CD4-positive, alpha-beta T cell treated with Interleukin-1 beta for 1 hour (primary cell): ENCODE measurements around the gene CYBC1.
"Not testable (repeated sequence)": the region's sequence is repeated elsewhere in the genome, so short reads cannot be mapped to it uniquely, and the experiment has no call there.

Experiments used
- DNase-seq, 2 donors: peaks; one replicate each; pipeline ENCODE4 v3.0.0-alpha.2; 2020 to 2022

Gene CYBC1

DNA sequence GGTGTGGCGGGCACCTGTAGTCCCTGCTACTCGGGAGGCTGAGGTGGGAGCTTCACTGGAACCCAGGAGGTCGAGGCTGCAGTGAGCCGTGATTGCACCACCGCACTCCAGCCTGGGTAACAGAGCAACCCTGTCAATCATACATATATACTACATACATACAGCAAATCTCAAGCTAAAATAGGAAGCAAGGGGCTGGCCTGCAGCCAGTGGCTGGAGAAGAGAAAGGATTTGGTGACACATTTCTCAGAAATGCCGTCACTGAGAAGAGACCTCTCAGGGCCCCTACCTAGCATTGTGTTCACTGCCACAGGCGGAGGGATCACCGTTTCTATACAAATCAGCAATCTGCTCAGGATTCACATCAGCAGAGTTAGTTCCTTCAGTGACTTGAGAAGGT lies 24.9 kb upstream of the CYBC1 start:
- DNase-seq = no peak

DNA sequence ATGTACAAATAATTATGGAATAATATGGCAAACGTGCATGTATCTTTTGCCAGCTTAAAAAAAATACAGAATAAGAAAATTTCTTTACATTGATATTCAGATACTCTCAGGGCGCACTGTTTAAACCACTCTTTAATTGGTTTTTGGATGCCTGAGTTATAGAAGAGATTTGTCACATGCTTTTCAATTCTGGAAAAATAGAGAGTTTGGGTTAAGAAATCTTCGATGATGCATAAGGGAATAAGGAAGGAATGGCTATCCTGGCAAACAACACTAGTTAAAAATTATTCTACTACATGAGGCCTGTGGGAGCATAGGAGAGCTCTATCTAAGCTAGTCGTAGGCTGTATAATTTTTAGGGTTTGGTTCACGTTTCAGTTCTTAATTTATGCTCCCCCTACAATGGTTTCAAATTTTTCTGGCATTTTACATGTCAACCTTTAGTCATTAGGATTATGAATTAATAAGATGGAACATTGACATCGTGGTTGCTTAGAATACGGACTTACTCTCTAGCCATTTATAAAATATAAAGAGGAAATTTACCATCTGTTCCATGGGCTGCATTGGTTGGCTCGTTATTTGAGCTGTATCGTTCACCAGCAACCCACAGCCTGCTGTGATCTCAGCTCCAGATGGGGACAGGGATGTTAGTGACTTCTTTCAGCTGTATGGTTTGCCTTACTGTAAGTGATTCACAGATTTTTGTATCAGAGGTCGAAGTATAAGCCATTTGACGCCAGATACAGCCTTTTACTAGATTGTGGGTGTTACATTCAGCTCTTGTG lies 23.9 kb upstream of the CYBC1 start:
- no peak for DNase-seq

DNA sequence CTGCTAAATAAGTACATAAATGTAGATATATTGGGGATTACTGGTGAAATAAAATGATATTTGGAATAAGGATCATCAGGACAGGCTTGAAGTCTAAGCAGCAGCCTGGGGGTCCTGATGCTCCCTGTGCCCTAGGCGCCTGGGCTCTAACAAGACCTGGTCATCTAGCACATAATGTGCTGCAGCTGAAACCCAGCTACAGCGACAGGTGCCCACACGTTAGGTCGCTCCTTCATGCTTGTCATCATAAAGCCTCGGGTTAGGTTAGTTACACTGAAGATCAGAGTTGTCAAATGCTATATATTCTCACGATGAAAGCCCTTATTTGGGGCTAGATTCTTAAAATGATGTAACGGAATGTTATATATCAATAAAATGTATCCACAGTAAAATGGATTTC lies 19.5 kb upstream of the CYBC1 start:
- no peak for DNase-seq

DNA sequence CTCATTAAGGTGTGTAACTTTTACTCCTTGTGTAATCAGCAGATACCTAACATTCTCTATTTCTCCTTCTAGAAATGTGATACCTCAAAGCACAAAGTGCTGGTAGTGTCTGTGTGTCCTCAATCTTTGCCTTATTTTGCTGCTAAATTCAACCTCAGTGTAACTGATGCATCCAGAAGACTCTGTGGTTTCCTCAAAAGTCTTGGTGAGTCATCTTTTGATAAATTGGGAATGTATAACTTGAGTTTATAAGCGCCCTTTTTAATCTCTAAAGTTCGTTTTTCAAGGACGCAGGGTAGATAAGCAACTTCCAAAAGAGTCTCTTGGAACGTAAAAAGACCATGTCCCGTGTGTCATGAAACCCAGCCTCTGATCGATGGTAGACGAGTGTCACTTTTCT lies 18.1 kb upstream of the CYBC1 start:
- DNase-seq = no peak

DNA sequence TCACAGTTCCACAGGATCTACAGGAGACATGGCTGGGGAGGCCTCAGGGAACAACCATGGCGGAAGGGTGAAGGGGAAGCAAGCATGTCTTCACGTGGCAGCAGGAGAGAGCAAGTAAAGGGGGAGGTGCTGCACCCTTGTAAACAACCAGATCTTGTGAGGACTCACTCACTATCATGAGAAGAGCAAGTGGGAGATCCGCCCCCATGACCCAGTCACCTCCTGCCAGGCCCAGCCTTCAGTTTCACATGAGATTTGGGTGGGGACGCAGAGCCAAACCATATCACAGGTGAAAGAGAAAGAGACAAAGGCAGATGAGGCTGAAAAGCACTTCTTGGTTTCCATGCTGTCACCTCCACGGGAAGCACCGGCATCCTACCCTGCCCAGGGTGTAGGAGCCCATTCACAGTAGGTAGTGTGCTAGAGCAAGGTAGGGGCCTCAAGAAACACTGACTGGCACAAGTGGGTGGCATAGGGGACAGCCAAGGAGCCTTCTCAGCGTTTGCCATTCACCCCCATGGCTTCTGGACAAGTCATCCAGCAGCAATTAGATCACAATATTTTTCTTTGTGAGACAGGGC lies 14.6 kb upstream of the CYBC1 start:
- DNase-seq = no peak

DNA sequence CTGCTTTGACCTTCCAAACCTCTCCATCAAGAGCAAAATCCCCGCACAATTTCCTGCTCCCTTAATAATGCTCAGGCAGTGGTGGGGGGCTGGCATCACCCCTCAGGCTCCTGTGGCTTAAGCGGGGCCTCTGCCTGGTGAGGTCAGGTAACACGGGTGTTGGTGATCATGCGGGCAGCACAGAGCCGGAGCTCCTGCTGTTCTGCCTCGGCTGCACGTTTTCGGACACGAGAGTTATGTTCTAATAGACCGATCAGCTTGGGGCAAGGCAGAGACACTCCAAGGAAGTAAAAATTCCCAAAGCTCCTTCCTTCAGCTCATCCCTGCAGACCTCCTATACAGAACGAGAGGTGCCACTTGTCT lies 14.0 kb upstream of the CYBC1 start:
- DNase-seq = no peak

DNA sequence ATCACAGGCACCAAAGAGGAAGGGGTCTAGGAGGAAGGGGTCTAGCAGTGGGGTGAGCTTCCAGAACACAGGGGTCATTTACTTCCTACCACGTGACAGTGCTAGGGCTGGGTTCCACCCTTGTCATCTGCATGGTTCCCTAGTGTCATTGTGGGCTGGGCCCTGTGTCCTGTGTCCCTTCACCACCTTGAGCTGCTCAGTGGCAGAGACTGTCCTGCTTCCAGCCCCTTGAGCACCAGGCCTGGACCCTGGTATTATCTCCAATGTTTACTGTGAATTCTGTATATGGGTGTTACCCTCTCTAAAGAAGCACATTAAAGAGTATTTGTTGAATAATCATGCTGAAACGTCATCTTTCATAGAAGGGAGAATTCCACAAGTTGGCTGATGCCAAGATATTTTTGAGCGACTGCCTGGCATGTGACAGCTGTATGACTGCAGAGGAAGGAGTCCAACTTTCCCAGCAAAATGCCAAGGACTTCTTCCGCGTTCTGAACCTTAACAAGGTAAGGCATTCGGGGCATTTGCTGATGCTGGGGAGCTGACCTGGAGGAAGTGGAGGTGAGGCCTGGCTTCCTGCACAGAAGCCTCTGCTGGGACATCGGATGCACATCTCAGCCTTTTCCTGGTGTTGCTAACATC lies 13.5 kb upstream of the CYBC1 start:
- no peak for DNase-seq

DNA sequence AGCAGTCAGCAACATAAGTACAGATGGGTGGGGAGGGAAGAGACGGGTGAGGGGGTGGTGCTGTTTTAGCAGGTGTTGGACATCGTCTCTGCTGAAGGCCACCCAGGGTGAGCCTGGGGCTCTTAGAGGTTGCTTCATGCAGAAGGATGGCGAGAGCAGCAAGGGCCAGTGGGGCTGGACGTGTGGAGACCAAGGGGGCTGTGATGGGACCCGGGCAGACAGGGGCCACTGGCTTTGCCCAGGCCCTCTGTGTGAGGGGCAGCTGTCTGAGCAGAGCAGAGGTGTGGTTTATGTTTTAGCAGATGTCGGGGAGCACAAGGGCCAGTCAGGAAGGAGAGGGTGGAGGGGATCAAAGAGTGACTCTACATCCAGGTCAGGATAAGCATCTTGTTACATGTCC lies 12.8 kb upstream of the CYBC1 start:
- no peak for DNase-seq

DNA sequence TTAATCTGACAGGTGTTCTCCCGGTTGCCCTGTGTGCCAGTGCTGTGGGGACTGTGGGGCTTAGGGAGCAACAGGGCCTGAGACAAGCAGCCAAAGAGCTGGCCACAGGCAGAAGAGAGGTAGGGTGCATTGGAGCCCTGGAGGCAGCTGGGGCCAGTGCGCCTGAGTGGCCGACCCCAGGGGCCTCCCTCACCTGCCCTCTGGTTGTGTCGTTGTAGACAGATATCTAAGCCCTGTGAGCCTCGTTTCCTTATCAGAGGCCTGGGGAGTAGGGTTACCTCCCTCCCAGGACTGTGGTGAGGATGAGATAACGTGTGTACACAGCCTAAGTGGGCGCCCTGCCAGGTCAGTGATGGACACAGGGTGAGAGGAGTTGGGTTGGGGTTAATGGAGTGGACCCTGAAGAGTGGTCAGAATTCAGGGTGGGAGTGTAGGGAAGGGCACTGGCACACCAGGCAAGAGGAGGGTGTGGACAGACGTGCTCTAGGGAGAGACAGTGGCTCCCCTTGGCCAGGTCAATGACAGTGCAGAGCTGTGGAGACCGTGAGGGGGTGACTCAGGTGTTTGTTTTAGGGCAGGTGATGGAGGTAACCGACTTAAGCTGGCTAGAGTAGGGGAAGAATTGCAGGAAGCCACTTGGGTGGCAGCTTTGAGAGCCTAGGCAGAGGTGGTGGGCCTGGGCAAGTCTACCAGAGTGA lies 11.4 kb upstream of the CYBC1 start:
- no peak for DNase-seq

DNA sequence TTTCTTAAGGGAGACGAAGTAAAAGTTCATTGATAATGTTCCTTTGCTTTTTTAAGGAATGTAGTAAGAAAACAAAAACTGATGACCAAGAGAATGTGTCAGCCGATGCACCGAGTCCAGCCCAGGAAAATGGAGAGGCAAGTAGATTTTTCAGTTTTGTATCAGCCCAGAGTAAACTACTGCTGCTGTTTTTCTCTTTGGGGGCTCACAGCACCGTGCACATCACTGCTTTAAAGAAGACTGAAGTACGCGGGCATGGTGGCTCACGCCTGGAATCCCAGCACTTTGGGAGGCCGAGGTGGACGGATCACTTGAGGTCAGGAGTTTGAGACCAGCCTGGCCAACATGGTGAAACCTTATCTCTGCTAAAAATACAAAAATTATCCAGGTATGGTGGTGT lies 9.4 kb upstream of the CYBC1 start:
- not testable (repeated sequence) for DNase-seq

DNA sequence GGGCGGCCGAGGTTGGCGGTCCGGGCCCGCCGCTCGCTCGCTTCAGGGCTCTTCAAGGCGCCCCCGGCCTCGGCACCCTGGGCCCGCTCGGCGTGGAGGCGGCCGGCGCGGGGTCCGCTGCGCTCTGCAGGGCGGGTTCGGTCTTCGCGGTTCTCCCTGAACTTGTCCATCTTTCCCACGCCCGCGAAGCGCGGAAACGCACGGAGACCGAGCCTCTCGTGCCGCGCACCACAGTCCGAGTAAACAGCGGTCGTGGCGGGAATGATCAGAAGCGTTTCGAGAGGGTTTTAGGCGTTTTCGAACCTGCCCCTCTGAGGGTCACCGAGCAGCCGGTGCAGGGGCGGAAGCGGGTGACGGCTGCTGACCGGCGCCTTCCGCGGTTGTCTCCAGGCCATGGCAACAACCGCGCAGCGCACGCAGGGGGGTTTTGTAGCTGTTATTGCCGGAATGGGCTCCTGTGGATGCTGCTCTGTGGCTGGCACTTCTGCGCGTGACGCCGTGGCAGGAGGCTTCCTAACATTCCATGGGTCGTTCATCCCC lies 8.4 kb upstream of the CYBC1 start:
- DNase-seq = peak; percentile 41 to 49

DNA sequence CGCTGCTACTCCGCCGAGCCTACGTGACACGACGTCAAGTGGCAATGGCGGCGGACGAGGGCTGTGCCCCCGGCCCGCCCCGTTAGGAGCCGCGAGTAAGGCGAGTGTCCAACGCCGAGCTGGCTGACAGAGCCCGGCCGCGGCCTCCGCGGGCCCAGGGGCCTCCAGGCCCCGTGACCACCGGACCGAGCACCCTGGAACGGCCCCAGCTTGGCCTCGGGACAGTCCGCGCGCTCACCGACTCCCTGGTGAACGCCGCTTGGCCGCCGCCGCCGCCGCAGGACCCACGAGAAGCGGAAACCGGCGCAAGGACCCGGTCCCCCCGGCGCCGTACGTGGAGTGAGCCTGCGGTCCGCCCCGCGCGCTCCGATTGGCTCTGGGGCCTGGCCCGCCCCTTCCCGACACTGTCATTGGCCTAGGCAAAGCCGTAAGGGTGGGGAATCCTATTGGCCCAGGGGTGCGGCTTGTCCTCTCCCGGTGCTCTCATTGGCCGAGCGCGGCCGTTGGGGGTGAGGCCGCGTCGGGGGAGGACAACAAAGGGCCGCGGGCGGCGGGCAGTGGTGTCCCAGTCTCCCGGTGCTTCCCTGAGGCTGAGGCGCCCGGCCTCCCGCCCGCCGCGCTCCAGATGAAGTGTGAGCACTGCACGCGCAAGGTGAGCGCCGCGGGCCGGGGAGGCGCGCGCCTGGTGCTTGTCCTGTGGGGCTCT lies 7.8 kb upstream of the CYBC1 start, which contains the start of gene NARF:
Gene NARF (plus strand): TSS at position 563 of the 706 bp plus-strand sequence. CDS start 63 bp downstream, at position 626.
- peak; percentile 96 to 97 for DNase-seq

DNA sequence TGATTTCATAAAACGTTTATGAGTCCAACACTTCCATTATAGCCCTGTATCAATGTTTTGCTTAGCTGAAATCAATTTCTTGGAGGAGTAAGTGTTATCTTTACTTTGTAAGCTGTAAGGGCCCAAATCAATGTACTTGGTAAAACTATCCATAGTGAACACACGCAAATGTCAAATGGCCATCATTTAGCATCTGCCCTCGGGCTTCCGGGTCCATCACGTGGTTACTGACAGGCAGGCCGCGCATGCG lies 7.3 kb upstream of the CYBC1 start:
- peak in 1 of 2 donors; percentile 96 for DNase-seq

DNA sequence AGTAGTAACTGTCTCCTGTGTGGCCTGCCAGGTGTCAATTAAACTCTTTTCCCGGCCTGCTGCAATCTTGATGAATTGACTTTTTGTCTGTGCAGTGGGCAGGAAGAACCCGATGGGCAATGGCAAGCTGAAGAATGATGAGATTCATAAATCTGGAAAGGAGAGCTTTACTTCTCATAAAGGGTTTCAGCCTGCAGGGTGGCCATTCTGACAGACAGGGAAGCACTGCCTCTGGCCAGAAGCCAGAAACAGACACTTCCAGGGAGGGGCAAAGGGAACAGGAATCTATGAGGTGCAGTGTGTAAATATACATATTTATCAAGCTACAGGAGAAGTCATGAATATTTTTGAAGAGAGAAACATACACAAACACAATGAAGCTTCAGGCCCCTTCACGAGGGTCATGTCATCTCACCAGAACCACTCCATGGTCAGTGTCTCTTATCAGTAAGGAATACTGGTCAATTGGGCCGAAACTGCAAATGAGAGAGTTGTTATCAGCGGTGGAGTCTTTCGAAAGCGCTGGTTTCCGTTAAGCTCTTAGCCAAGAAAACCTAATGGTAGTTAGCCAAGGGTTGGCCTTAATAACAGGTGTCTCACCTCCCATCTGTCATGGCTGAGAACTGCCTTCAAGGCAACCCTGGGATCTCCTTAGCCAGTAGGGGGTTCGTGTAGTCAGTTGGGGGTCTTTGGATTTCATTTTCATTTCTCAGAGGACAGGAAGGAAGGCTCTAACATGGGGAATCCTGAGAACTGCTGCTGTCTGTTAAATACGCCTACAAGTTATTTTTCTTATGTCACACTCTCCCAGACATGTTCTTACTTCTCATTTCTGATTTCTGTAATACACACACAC lies 6.7 kb upstream of the CYBC1 start:
- peak; percentile 11 to 26 for DNase-seq

DNA sequence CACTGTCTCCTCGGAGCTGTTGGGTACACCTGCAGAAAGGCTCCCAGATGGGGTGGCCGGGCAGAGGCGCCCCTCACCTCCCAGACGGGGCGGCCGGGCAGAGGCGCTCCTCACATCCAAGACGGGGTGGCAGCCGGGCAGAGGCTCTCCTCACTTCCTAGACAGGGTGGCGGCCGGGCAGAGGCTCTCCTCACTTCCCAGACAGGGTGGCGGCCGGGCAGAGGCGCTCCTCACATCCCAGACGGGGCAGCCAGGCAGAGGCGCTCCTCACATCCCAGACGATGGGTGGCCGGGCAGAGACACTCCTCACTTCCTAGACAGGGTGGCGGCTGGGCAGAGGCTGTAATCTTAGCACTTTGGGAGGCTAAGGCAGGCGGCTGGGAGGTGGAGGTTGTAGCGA lies 3.2 kb upstream of the CYBC1 start:
- DNase-seq = not testable (repeated sequence)

DNA sequence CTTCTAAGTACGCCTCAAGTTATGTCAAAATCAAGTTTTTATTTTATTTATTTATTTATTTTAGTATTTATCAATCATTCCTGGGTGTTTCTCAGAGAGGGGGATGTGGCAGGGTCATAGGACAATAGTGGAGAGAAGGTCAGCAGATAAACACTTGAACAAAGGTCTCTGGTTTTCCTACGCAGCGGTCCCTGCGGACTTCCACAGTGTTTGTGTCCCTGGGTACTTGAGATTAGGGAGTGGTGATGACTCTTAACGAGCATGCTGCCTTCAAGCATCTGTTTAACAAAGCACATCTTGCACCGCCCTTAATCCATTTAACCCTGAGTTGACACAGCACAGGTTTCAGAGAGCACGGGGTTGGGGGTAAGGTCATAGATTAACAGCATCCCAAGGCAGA lies 2.6 kb upstream of the CYBC1 start:
- DNase-seq = not testable (repeated sequence)

DNA sequence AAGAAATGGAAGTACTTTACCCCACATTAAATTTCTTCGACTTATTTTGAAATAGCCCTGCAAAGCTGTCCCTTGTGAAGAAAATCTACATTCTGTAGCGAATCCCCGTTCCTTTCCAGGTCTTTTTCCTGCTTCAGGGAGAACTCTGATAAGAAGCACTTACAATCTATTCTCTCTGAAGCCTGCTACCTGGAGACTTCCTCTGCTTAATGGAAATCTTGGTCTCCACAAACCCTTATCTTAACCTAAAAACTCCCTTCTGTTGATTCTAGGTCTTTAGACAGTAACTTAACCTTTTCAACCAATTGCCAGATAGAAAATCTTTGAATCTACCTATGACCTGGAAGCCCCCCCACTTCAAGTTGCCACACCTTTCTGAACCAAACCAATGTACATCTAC lies 1.6 kb upstream of the CYBC1 start:
- DNase-seq = no peak

DNA sequence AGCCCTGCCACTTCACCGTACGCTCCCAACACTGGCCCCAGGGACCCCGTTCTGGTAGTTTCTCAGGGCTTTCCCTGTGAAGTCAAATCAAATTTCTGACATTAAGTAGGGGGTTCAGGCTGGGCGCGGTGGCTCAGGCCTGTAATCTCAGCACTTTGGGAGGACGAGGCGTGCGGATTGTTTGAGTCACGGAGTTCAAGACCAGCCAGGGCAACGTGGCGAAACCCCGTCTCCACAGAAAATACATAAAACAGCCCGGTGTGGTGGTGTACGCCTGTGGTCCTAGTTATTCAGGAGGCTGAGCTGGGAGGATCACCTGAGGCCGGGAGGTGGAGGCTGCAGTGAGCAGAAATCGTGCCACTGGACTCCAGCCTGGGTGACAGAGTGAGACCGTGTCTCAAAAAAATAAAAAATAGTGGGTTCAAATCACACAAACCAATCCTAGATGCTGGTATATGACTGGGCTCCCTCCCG lies 632 bp downstream of the CYBC1 start:
- peak in 1 of 2 donors; percentile 25 for DNase-seq

DNA sequence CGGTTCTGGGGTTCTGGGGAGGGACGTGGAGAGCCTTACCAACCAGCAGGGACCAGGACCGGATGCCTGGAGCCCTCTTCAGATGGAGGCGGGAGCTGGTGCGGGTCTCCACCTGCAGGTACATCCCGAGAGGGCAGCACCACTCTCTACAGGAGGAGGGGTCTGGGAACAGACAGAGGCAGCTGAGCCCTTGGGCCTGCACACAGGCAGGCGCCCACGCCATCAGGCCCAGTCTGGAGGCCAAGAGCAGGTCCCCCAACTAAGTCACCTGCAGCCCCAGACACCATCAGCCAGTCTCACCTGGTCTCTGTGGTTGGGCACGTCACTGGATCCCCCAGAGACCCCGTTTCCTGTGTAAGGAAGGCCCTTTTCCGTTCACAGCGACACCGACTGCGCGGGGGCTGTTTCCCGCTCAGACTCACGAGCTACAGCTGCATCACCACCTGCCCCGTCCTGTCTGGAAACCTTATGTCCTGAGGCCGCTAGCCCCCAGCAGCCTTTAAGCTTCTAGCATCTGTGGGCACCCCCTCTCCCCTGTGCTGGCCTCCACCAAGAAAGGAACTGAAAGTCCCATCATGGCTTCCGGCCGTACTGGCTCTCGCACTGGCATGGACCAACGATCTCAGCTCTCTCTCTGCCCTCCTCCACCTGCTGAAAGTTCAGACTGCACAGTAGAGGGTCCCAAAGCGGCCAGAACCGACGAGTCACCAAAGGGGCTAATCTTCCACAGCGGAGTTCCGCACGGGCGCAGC lies 1.2 kb downstream of the CYBC1 start:
- peak; percentile 80 to 90 for DNase-seq

DNA sequence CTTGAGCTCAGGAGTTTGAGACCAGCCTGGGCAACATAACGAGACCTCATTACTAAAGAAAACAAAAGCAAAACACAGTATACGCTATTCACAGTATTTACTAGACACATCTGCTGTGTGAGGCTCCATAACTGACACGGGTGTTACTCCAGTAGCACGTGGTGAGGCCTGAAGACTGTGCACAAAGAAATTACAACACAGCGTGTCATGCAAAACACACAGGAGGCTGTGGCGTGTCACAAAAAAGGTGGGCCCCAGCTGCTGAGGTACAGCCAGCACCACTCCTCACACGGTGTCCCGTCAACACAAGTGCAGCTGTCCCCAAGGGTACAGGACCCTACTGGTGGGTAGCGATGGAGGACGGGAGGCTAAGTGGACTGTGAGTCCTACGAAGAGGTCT lies 2.7 kb downstream of the CYBC1 start:
- no peak for DNase-seq

DNA sequence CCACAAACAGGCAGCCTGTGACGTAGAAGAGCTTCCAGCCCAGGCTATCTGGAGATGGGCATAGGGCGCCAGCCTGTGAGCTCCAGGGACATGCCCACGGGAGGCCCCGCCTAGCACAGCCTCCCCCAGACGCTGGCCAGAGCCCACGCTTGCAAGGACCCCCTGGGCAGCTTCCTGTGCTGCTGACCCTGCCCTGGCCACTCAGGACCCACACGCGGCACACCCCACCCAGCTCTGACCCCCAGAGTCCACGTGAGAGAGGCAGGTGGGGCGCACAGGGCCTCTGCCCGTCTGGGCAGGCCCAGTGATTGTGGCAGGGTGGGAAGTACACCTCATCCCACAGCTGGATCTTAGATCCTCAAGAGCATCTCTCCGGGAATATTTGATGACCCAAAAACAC lies 3.9 kb downstream of the CYBC1 start:
- no peak for DNase-seq
